HEK293 (cell line): ENCODE data around the gene LHFPL5.
A peak's percentile ranks its signal among the peaks of the same experiment; 100 is the strongest.

Experiments
- GFI1B ChIP-seq: fragments of 450-650 bp; formaldehyde crosslinking; IDR thresholded peaks from 2 replicates; pipeline ENCODE4 v1.5.1; 2016; ENCODE audit warnings: missing biosample characterization, missing genetic modification characterization
- KLF10 ChIP-seq: fragments of 450-650 bp; IDR thresholded peaks from 2 replicates; pipeline ENCODE4 v1.5.1; 2018; ENCODE audit warnings: missing biosample characterization, mild to moderate bottlenecking, missing genetic modification characterization
- MZF1 ChIP-seq: fragments of 450-650 bp; formaldehyde crosslinking; IDR thresholded peaks from 2 replicates; pipeline ENCODE4 v1.5.1; 2017; ENCODE audit warnings: missing biosample characterization, missing genetic modification characterization, borderline replicate concordance
- OVOL3 ChIP-seq: fragments of 450-650 bp; formaldehyde crosslinking; IDR thresholded peaks from 2 replicates; pipeline ENCODE4 v1.5.1; 2016; ENCODE audit warnings: missing biosample characterization, missing genetic modification characterization
- PRDM1 ChIP-seq: fragments of 450-650 bp; formaldehyde crosslinking; IDR thresholded peaks from 2 replicates; pipeline ENCODE4; 2016; ENCODE audit warnings: missing biosample characterization, missing genetic modification characterization
- SP2 ChIP-seq: fragments of 450-650 bp; formaldehyde crosslinking; IDR thresholded peaks from 2 replicates; pipeline ENCODE4 v1.5.1; 2016; ENCODE audit warnings: missing biosample characterization, missing genetic modification characterization
- YY2 ChIP-seq: fragments of 450-650 bp; formaldehyde crosslinking; IDR thresholded peaks from 2 replicates; pipeline ENCODE4 v1.5.1; 2016; ENCODE audit warnings: missing biosample characterization, missing genetic modification characterization
- ZBTB17 ChIP-seq: fragments of 450-650 bp; formaldehyde crosslinking; IDR thresholded peaks from 2 replicates; pipeline ENCODE4 v1.5.1; 2016; ENCODE audit warnings: missing biosample characterization, missing genetic modification characterization
- ZFP41 ChIP-seq: fragments of 450-650 bp; formaldehyde crosslinking; IDR thresholded peaks from 2 replicates; pipeline ENCODE4 v1.5.1; 2016; ENCODE audit warnings: missing biosample characterization, missing genetic modification characterization, borderline replicate concordance
- ZIC2 ChIP-seq: fragments of 450-650 bp; formaldehyde crosslinking; IDR thresholded peaks from 2 replicates; pipeline ENCODE4 v1.5.1; 2016; ENCODE audit warnings: missing biosample characterization, missing genetic modification characterization
- ZNF10 ChIP-seq: fragments of 450-650 bp; formaldehyde crosslinking; IDR thresholded peaks from 2 replicates; pipeline ENCODE4 v1.5.1; 2017; ENCODE audit warnings: missing biosample characterization, missing genetic modification characterization
- ZNF140 ChIP-seq: fragments of 450-650 bp; formaldehyde crosslinking; IDR thresholded peaks from 2 replicates; pipeline ENCODE4 v1.5.1; 2016; ENCODE audit warnings: missing biosample characterization, missing genetic modification characterization
- ZNF155 ChIP-seq: fragments of 450-650 bp; formaldehyde crosslinking; IDR thresholded peaks from 2 replicates; pipeline ENCODE4 v1.5.1; 2016; ENCODE audit warnings: missing biosample characterization, missing genetic modification characterization
- ZNF2 ChIP-seq: fragments of 450-650 bp; formaldehyde crosslinking; IDR thresholded peaks from 2 replicates; pipeline ENCODE4 v1.5.1; 2016; ENCODE audit warnings: missing biosample characterization, missing genetic modification characterization
- ZNF214 ChIP-seq: fragments of 450-650 bp; formaldehyde crosslinking; IDR thresholded peaks from 2 replicates; pipeline ENCODE4 v1.5.1; 2017; ENCODE audit warnings: missing biosample characterization, mild to moderate bottlenecking, missing genetic modification characterization, borderline replicate concordance
- ZNF266 ChIP-seq: fragments of 450-650 bp; formaldehyde crosslinking; IDR thresholded peaks from 2 replicates; pipeline ENCODE4 v1.5.1; 2016; ENCODE audit warnings: missing biosample characterization, missing genetic modification characterization, low read depth
- ZNF274 ChIP-seq, 2 experiments: fragments of 200-500 bp in 1 of 2; fragments of 450-650 bp in 1 of 2; sonication (Bioruptor generic) in 1 of 2; formaldehyde crosslinking in 1 of 2; IDR thresholded peaks; 2 replicates each; pipeline versions ENCODE4 v1.5.1 to v1.6.1; 2014 to 2016; ENCODE audit warnings: borderline replicate concordance in 1 of 2, inconsistent platforms in 1 of 2, low read length in 1 of 2, missing biosample characterization in 1 of 2, missing genetic modification characterization in 1 of 2
- ZNF311 ChIP-seq: fragments of 450-650 bp; formaldehyde crosslinking; IDR thresholded peaks from 2 replicates; pipeline ENCODE4 v1.5.1; 2017; ENCODE audit warnings: missing biosample characterization, missing genetic modification characterization, borderline replicate concordance
- ZNF423 ChIP-seq: fragments of 450-650 bp; formaldehyde crosslinking; IDR thresholded peaks from 2 replicates; pipeline ENCODE4 v1.5.1; 2016; ENCODE audit warnings: missing biosample characterization, missing genetic modification characterization
- ZNF521 ChIP-seq: fragments of 450-650 bp; formaldehyde crosslinking; IDR thresholded peaks from 2 replicates; pipeline ENCODE4 v1.5.1; 2017; ENCODE audit warnings: missing biosample characterization, mild to moderate bottlenecking, missing genetic modification characterization
- ZNF530 ChIP-seq: fragments of 450-650 bp; formaldehyde crosslinking; IDR thresholded peaks from 2 replicates; pipeline ENCODE4 v1.5.1; 2016; ENCODE audit warnings: low read depth, missing biosample characterization, missing genetic modification characterization
- ZNF837 ChIP-seq: fragments of 450-650 bp; formaldehyde crosslinking; IDR thresholded peaks from 2 replicates; pipeline ENCODE4 v1.5.1; 2016; ENCODE audit warnings: missing biosample characterization, missing genetic modification characterization
- ZXDB ChIP-seq: fragments of 450-650 bp; formaldehyde crosslinking; IDR thresholded peaks from 2 replicates; pipeline ENCODE4 v1.5.1; 2016; ENCODE audit warnings: missing biosample characterization, missing genetic modification characterization
- TF ChIP-seq, protein P1 (sequence below): fragments of 450-650 bp; formaldehyde crosslinking; IDR thresholded peaks from 2 replicates; pipeline ENCODE4 v1.5.1; 2016; ENCODE audit warnings: missing biosample characterization, missing genetic modification characterization
- TF ChIP-seq, protein P2 (sequence below): fragments of 450-650 bp; formaldehyde crosslinking; IDR thresholded peaks from 2 replicates; pipeline ENCODE4 v1.5.1; 2016; ENCODE audit warnings: missing biosample characterization, missing genetic modification characterization
- TF ChIP-seq, protein P3 (sequence below): fragments of 450-650 bp; formaldehyde crosslinking; IDR thresholded peaks from 2 replicates; pipeline ENCODE4 v1.5.1; 2016; ENCODE audit warnings: missing biosample characterization, missing genetic modification characterization
- TF ChIP-seq, protein P4 (sequence below): fragments of 450-650 bp; formaldehyde crosslinking; IDR thresholded peaks from 2 replicates; pipeline ENCODE4 v1.5.1; 2017; ENCODE audit warnings: missing biosample characterization, mild to moderate bottlenecking, missing genetic modification characterization, moderate library complexity
- TF ChIP-seq, protein P5 (sequence below): fragments of 450-650 bp; formaldehyde crosslinking; IDR thresholded peaks from 2 replicates; pipeline ENCODE4; 2016; ENCODE audit warnings: missing biosample characterization, missing genetic modification characterization
- TF ChIP-seq, protein P6 (sequence below): fragments of 450-650 bp; formaldehyde crosslinking; IDR thresholded peaks from 2 replicates; pipeline ENCODE4 v1.5.1; 2016; ENCODE audit warnings: missing biosample characterization, missing genetic modification characterization

Gene LHFPL5

DNA sequence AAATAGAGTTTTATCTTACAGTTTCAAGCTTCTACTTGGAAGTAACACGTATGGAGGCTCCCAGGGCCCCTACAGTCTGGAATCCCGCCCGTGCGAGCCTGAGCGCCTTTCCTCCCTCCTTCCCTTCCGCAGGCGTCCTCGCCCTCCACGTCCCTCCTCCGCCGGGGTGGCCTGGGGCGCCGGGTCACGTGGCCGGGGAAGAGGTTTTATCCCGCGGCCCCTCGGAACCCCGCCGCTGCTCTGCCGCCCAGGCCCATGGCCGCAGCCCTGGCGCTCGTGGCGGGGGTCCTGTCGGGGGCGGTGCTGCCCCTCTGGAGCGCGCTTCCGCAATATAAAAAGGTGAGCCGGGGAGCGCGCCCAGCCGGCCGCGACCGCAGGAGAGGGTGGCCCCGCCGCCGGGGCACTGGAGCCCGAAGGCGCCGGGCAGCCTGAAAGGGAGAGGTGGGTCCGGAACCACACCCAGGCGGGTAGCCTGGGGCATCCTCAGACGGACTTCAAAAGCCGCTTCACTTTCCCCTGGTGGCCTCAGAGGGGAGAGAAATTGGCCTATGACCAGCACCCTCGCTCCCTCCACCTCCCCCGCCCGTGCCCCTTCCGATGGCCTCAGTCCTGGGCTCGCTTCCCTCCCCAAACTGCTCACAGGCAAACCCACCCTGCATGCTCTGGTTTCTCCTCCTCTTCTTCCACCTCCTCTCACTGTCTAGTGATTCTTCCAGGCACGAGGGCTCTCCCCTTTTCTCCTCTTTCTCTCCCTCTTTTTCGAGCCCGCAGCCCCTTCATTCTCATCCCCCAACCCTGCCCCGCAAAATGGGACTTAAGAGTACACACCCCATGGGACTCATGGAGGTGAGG lies 28.6 kb upstream of the LHFPL5 start, which contains the start of gene CLPSL2 (continued):
- TF ChIP-seq ZNF140 (no peak), GFI1B (tag by site-specific recombination) (no peak), ZNF423 (tag by site-specific recombination) (no peak), ZXDB (0 out of 2 replicates have a peak, but pooled peaks have one; percentile 40), YY2 (tag by site-specific recombination) (no peak), ZNF311 (no peak), ZFP41 (tag by site-specific recombination) (no peak), ZBTB17 (tag by site-specific recombination) (no peak), PRDM1 (peak; percentile 76), ZNF155 (tag by site-specific recombination) (no peak), ZNF274 (IDR thresholded peaks at IDR 0.05; ENCODE audit: low read length) (no peak), ZNF274 (tag by site-specific recombination; IDR thresholded peaks at IDR 0.05; ENCODE audit: borderline replicate concordance) (no peak), ZNF214 (tag by site-specific recombination) (no peak), ZNF2 (no peak), ZNF530 (tag by site-specific recombination) (no peak), ZNF837 (tag by site-specific recombination) (no peak), SP2 (tag by site-specific recombination) (peak; percentile 47), ZNF10 (tag by site-specific recombination) (no peak), ZNF266 (tag by site-specific recombination) (no peak), ZNF521 (no peak), MZF1 (no peak), OVOL3 (no peak), ZIC2 (peak; percentile 89), KLF10 (tag by site-specific recombination) (no peak)
- TF ChIP-seq, protein P1, sequence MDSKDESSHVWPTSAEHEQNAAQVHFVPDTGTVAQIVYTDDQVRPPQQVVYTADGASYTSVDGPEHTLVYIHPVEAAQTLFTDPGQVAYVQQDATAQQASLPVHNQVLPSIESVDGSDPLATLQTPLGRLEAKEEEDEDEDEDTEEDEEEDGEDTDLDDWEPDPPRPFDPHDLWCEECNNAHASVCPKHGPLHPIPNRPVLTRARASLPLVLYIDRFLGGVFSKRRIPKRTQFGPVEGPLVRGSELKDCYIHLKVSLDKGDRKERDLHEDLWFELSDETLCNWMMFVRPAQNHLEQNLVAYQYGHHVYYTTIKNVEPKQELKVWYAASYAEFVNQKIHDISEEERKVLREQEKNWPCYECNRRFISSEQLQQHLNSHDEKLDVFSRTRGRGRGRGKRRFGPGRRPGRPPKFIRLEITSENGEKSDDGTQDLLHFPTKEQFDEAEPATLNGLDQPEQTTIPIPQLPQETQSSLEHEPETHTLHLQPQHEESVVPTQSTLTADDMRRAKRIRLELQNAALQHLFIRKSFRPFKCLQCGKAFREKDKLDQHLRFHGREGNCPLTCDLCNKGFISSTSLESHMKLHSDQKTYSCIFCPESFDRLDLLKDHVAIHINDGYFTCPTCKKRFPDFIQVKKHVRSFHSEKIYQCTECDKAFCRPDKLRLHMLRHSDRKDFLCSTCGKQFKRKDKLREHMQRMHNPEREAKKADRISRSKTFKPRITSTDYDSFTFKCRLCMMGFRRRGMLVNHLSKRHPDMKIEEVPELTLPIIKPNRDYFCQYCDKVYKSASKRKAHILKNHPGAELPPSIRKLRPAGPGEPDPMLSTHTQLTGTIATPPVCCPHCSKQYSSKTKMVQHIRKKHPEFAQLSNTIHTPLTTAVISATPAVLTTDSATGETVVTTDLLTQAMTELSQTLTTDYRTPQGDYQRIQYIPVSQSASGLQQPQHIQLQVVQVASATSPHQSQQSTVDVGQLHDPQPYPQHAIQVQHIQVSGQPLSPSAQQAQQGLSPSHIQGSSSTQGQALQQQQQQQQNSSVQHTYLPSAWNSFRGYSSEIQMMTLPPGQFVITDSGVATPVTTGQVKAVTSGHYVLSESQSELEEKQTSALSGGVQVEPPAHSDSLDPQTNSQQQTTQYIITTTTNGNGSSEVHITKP (tag by site-specific recombination) = peak; percentile 50
- TF ChIP-seq, protein P2, sequence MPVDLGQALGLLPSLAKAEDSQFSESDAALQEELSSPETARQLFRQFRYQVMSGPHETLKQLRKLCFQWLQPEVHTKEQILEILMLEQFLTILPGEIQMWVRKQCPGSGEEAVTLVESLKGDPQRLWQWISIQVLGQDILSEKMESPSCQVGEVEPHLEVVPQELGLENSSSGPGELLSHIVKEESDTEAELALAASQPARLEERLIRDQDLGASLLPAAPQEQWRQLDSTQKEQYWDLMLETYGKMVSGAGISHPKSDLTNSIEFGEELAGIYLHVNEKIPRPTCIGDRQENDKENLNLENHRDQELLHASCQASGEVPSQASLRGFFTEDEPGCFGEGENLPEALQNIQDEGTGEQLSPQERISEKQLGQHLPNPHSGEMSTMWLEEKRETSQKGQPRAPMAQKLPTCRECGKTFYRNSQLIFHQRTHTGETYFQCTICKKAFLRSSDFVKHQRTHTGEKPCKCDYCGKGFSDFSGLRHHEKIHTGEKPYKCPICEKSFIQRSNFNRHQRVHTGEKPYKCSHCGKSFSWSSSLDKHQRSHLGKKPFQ (tag by site-specific recombination) = no peak
- TF ChIP-seq, protein P3, sequence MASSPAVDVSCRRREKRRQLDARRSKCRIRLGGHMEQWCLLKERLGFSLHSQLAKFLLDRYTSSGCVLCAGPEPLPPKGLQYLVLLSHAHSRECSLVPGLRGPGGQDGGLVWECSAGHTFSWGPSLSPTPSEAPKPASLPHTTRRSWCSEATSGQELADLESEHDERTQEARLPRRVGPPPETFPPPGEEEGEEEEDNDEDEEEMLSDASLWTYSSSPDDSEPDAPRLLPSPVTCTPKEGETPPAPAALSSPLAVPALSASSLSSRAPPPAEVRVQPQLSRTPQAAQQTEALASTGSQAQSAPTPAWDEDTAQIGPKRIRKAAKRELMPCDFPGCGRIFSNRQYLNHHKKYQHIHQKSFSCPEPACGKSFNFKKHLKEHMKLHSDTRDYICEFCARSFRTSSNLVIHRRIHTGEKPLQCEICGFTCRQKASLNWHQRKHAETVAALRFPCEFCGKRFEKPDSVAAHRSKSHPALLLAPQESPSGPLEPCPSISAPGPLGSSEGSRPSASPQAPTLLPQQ (tag by site-specific recombination) = no peak; the same call in 1 of the 2 replicates
- TF ChIP-seq, protein P4, sequence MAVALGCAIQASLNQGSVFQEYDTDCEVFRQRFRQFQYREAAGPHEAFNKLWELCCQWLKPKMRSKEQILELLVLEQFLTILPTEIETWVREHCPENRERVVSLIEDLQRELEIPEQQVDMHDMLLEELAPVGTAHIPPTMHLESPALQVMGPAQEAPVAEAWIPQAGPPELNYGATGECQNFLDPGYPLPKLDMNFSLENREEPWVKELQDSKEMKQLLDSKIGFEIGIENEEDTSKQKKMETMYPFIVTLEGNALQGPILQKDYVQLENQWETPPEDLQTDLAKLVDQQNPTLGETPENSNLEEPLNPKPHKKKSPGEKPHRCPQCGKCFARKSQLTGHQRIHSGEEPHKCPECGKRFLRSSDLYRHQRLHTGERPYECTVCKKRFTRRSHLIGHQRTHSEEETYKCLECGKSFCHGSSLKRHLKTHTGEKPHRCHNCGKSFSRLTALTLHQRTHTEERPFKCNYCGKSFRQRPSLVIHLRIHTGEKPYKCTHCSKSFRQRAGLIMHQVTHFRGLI = peak; percentile 88
- TF ChIP-seq, protein P5, sequence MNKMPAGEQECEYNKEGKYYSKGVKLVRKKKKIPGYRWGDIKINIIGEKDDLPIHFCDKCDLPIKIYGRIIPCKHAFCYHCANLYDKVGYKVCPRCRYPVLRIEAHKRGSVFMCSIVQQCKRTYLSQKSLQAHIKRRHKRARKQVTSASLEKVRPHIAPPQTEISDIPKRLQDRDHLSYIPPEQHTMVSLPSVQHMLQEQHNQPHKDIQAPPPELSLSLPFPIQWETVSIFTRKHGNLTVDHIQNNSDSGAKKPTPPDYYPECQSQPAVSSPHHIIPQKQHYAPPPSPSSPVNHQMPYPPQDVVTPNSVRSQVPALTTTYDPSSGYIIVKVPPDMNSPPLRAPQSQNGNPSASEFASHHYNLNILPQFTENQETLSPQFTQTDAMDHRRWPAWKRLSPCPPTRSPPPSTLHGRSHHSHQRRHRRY (tag by site-specific recombination) = no peak
- TF ChIP-seq, protein P6, sequence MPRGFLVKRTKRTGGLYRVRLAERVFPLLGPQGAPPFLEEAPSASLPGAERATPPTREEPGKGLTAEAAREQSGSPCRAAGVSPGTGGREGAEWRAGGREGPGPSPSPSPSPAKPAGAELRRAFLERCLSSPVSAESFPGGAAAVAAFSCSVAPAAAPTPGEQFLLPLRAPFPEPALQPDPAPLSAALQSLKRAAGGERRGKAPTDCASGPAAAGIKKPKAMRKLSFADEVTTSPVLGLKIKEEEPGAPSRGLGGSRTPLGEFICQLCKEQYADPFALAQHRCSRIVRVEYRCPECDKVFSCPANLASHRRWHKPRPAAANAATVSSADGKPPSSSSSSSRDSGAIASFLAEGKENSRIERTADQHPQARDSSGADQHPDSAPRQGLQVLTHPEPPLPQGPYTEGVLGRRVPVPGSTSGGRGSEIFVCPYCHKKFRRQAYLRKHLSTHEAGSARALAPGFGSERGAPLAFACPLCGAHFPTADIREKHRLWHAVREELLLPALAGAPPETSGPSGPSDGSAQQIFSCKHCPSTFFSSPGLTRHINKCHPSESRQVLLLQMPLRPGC (tag by site-specific recombination) = no peak
